Measurements from ENCODE around the gene POC1A.
"Not testable (repeated sequence)": the region's sequence is repeated elsewhere in the genome, so short reads cannot be mapped to it uniquely, and the experiment has no call there.

Gene POC1A

DNA sequence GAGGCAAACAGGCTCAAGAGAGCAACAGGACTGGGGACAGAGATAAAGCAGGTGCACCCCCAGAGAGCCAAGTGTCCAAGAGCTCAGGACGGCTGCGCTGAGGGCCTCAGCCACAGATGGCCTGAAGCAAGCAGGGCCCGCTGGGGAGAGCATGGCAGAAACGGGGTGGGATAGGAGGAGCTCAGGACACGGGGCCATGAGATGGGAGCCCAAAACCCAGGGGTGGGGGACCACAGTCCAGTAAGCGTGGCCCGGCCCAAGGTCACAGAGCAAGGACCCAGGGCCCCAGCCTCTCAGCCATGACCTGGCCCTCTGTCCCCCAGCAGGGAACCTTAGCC, 107.4 kb downstream of the POC1A start:
- DNase-seq (ENCODE audit: low read depth): no peak

DNA sequence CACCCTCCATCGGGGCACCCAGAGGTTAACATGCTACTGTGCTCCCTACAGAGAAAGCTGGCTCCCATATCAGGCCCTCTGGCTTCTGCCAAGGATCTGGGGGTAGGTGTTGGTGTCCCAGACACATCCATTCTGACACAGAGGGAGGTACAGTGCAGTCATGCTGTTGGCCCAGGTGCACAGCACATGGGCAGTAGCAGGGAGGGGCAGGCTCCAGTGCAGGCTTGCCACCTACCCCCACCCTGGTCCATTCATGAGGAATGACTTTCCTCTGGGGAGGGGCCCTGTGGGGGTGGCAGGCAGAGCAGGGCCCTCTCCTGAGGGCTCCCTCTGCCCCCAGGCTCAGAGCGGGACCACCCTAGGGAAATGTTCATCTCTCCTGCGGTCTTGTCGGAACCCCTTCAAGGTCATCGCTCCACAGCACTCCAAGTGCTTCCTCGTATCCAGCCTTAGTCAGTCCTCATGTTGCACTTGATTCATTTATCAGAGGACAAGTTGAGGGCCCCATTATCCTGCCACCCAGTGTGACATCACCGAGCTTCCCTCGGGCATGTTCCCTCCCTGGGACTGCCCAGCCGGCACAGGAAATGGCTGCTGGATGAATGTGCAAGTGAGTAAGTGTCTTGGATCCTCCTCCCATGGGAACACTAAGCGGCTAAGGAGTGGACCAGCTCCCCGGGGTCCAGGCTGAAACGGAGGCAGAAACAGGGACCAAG, 107.9 kb downstream of the POC1A start:
- DNase-seq (ENCODE audit: low read depth): peak; percentile 96

DNA sequence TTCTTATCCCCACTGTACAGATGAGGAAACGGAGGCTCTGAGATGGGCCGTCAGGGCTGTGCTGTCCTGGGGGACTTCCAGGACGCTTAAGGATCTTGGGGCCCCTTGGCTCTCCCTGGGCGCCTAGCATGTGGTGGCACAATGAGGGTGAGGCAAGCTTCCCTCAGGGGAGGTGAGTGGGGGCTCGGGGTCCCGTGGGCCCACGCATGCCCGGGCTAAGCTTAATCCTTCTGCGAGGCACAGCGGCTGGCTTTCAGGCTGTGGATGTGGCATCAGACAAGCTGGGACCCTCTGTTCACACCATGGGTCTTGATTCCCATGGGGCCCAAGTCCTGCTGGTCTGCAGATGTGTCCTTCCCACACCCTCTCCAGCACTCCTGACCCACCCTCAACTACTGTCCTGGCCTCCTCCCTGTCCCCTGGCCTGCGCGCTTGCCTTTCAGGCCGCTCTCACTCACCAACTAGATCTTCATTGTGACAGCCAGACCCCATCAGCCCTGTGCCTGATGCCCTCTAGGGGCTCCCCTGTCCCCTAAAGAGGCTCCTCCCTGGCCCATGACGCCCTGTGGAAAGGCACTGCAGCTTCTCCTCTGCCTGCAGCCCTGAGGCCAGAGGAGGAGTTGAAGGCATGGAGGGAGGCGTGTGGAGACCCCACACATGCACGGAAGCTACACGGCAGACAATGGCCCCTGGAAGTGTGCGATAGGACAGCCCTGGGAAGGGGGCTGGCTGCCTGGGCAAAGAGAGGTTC, 109.2 kb downstream of the POC1A start:
- DNase-seq (ENCODE audit: low read depth): no peak

DNA sequence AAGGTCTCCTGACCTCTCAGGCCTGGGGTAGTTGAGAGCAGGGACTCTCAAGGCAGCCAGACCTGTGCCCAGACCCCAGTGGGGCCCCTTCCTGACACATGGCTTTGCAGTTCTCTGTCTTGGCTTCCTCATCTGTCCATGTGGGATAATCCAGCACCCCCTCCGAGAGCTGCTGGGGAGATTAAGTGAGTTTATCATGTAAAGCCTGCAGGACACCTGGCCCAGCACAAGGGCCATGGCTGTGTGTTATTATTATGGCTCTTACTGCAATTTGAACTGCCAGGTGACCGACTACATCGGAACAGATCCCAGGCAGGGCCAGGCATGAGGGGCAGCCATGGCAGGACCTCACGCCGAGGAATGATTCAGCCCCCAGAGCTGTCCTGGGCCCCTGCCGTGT, 110.5 kb downstream of the POC1A start:
- DNase-seq (ENCODE audit: low read depth): no peak

DNA sequence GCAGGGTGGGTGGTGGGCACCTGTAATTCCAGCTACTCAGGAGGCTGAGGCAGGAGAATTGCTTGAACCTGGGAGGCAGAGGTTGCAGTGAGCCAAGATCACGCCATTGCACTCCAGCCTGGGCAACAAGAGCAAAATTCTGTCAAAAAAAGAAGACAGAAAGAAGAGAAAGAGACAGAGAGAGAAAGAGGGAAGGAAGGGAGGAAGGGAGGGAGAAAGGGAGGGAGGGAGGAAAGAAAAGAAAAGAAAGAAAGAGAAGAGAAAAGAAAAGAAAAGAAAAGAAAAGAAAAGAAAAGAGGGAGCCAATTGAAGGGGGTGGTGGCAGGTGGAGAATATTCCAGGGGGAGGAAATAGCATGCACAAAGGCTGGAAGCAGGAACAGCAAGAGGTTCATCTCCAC, 111.2 kb downstream of the POC1A start:
- DNase-seq (ENCODE audit: low read depth): not testable (repeated sequence)

DNA sequence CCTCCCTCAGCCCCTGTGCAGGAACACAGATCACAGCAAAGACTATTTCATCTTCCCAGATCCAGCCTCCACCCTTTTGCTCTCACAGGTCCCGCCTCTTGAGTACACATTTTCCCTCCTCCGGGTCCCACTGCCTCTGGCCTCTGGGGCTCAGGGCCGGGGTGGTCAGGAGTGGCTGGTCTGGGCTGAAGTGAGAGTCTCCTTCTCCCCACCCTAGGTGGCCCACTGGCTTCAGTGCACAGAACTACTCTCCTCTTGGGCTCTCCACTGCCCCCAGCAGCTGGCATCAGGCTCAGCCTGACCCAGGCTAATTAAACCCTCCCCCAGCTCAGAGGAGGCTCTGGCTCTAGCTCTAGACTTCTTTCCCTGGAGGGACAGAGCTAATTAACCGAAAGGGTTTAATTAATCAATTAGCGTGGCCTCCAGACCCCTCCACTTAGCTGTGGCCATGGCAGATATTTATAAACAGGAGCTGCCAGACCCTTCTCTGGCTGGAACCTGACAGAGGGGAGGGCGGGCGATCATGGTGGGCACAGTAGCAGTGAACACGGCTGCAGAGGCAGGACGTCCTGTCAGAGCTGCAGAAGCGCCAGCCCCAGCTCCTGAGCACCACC, 113.0 kb downstream of the POC1A start:
- DNase-seq (ENCODE audit: low read depth): no peak

DNA sequence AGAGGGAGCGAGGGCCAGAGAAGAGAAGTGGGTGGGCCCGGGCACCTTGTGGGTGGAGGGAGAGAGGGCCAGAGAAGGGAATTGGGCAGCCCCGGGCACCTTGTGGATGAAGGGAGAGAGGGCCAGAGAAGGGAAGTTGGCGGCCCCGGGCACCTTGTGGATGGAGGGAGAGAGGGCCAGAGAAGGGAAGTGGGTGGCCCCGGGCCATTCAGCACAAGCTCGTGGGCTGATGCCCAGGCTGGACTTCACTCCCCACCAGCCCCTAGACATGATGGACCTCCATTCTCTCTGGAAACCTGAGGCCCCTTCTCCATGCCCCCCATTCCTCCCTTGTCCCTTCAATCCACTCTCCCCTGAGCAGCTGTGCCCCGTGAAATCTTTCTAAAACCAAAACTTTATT, 113.6 kb downstream of the POC1A start:
- DNase-seq (ENCODE audit: low read depth): no peak

DNA sequence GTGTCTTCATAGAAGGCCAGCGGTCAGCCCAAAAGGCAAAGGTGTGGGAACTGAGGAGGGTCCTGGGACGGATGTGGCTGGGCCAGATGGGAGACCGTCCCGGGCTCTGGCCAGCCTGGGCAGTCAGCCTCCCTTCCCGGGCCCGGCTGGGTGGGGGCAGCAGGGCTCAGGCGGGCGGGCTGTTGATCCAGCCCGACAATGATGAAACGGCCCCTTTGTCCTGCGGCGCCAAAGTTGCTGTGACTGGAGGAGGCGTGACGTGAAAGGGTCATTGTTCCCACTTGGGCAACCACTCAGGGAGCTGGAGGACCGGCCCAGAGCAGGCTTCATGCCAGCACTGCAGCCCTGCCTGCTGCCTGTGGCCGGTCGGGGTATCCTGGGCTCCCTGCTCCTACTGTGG, 114.4 kb downstream of the POC1A start:
- DNase-seq (ENCODE audit: low read depth): no peak

DNA sequence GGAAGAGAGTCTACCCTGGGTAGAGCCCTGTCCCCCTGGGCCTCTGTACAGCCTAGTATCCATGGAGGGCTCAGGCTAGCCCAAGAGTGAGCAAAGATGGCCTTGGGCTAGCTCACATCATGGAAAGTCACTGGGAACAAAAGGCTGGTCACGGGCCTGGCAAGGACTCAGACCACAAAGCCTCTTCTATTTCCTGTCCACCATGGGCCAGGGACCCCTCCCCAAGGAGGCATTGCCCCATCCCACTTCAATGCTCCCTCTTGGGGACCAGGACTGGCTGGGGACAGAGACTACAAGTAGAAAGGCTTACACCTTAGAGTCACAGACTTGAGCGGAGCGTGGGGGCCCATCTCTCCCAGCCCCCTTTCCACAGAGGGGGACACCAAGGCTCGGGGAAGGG, 114.8 kb downstream of the POC1A start:
- DNase-seq (ENCODE audit: low read depth): no peak

DNA sequence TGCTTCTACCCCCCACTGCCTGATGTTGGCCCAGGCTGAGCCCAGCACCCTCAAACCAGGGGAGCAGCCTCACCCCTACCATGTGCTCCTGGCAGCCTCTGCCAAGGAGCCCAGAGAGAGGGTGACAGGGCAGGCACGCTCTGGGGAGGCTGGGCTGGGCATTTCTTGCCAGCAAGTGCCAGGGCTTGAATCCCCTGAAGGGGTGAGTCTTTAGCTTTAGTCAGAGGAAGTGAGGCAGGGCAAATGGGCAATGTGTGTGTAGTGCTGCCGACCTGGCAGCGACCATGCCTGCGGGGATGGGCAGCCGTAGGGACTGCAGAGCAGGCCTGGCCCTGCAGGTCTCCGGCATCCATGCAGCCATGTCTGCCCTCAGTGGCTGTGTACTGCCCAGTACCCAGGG, 116.0 kb downstream of the POC1A start:
- no peak for DNase-seq (ENCODE audit: low read depth)

DNA sequence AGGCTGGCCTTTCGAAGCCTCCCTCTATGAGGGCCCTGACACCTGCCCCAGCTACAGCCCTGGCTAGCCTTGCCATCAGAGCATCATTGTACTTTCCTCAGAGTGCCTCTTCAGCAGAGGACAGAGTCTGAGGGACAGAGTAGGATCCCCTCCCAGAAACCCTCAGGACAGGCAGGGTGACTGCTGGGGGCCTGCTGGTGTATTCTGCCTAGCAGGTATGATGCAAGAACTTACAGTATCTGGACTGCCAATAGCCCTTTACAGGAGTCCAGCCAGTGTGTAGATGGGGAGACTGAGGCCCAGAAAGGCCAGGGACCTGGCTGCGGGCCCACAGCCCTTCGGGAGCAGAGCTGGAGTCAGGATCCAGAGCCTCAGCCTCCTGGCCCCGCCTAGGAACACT, 116.9 kb downstream of the POC1A start:
- DNase-seq (ENCODE audit: low read depth): no peak

DNA sequence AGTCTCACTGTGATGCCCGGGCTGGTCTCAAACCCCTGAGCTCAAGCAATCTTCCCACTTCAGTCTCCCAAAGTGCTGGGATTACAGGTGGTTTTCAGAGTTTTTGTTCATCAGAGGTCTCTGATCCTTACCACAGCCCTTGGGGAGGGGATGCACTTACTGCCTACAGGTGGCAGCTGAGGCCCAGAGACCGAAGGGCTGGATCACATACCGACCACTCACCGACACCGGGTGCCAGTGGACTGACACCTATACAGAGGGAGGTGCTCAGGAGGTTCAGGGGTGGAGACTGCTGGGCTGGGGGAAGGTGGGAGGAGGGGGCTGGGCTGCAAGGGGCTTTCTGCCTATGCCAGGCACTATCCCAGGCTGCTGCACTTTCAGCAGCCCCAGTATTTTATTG, 117.4 kb downstream of the POC1A start:
- DNase-seq (ENCODE audit: low read depth): no peak

DNA sequence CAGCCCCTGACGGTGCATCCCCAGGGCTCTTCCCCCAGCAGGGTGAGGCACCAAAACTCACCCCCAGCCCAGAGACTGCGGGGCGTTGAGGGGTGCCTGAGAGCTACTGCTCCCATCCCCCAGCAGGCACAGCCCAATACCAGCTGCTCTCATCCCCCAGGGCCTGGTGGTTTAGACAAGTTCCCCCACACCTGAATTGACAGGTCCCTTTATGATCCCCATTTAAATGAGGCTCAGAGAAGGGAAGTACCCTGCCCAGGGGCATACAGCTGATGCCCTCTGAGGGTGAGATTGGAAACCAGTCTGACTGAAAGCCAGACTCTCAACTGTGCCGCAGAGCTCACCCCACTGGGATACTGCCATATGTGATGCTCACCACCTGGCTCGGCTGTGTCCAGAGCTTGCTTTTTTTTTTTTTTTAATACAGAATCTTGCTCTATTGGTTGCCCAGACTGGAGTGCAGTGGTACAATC, 118.0 kb downstream of the POC1A start:
- no peak for DNase-seq (ENCODE audit: low read depth)

DNA sequence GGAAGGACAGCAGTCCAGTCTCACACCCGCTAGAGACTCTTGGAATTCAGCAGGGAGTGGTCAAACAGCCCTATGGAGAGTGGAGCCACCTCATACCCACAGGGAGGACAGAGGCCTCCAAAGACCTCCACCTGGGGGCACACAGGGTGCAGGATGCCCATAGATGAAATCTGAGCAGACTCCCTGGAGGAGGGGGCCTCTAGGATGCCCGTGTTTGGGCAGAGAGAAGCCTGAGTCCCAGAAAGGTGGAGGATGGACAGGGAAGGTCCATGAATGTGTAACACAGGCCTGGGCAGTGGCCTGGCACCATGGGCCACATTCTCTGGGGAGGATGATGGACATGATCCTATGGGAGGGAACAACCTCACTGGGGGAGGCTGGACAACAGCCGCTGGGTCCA, 119.6 kb downstream of the POC1A start:
- DNase-seq (ENCODE audit: low read depth): no peak

DNA sequence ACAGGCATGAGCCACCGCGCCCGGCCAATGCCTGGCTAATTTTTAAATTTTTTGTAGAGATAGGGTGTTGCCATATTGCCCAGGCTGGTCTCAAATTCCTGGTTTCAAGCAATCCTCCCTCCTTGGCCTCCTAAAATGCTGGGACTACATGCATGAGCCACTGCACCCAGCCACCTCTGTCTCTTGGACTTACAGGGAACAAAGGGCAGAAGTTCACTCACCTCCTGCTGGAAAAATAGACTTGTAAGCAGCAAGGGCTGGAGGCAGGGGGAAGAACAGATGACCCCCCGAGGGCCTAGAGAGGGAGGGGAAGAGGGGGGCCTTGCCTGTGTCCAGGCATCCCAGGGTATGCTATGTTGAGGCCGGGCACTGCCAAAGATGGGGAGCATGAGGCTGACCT, 120.0 kb downstream of the POC1A start:
- no peak for DNase-seq (ENCODE audit: low read depth)

DNA sequence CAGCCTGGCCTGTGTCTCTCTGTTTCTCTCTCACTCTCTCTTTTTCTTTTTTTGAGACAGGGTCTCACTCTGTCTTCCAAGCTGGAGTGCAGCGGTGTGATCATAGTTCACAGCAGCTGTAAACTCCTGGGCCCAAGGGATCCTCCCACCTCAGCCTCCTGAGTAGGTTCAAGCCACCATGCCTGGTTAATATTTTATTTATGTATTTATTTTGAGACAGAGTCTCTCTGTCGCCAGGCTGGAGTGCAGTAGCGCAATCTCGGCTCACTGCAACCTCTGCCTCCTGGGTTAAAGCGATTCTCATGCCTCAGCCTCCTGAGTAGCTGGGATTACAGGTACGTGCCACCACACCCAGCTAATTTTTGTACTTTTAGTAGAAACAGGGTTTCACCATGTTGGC, 120.5 kb downstream of the POC1A start:
- DNase-seq (ENCODE audit: low read depth): not testable (repeated sequence)

DNA sequence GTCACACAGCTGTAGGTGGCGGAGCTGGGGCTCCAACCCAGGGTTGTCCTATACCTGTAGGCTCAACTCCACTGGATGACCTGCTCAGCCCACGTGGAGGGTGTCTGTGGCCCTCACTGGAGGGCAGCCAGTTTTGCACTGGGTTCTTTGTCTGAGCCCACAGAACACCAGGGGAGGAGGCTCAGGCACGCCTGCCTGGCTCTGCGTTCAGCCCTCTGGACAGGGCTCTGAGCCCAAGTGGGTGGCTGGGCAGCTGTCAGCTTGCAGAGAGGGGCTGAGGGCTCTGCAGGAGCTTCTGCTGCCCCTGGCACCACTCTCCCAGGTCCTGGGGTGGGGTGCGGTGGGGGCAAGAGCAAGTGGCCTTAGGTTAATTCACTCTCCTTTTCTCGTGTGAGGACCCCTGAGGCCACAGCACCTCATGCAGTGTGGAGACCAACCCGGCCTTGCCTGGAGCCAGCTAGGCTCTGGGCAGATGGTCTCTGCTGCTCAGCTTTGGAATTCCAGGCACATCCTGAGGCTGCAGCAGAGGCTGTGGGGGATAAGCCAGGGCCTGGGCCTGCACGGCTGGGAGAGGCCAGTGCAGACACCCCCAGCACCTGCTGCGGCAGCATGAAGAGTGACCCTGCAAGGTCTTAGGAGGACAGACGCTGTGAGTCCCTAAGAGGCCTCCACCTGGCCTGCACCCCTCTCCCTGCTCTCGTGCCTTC, 121.4 kb downstream of the POC1A start:
- no peak for DNase-seq (ENCODE audit: low read depth)

DNA sequence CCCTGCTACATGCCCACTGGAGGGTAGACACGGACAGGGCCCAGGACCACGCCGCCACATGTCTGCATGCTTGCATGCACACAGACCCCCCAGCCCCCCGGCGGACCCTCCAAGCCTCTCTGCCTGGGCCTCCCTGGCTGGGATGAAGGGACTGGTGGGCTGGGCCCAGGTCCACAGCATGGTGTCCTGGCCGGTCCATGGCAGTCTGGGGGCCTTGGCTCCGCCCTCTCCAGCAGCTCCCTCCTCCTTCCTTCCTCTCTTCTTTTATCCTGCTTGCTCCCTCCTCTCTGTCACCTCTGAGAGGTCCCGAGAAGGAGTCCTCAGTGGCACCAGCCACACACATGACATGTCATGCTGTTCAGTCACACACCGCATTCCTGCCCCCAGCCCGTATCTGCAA, 122.3 kb downstream of the POC1A start:
- no peak for DNase-seq (ENCODE audit: low read depth)

DNA sequence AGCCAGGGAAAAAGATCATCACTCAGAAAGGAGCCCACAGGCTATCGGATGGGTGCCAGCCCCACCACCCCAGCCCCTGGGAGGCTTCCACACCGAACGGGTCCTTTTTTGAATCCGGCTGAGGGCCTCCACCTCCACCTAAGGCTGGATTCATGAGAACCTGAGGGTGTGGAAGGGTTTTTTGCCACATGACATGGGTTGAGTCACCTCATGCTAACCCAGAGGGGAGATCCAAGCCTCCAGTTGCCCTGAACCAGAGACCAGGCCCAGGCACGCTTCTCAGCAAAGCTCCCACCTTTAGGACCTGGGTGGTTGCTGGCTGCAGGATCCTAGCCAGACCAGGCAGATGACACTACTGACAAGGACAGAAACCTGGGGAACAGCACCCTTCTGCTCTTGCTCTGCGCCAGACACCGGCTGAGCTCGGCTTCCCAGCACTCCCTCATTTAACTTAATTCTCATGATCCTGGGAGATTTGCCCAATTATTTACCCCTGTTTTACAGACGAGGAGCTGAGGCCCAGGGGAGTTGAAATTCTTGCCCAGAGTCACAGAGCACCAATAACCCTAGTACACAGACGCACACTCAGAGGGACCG, 123.4 kb downstream of the POC1A start:
- DNase-seq (ENCODE audit: low read depth): no peak

DNA sequence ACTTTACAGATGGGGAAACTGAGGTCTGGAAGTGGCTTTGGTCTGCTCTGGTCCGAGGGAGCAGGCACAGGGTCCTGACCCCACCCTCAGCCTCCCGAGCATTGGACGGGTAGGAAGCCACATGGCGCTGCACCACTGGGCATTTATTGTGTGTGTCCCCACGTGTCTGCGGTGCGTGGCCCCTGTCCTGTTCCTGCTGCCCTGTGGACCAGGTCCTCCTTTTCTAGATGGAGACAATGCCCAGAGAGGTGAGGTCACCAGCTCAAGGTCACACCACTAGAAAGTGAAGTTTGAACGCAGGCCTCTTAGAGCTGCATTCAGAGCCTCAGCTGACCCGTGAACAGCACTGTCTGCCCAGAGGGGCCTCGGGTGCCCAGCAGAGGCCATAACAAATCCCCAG, 124.7 kb downstream of the POC1A start:
- DNase-seq (ENCODE audit: low read depth): no peak

DNA sequence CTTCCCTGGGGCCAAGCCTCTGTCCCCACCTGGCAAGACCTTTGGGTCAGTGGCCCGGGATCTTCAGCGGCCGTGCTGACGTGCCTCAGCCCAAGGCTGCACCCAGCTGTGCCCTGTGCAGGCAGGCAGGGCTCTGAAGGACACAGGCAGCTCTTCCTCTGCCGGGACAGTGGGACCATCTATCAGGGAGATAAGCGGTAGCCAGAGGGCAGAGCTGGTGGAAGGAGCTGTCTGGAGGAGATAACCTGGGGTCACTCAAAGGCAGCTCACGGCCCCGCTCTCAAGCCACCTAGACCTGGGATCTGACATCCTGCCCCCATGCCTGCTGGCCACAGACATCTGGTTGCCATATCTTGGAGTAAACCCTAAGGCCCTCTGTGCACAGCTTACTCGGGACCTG, 125.2 kb downstream of the POC1A start:
- DNase-seq (ENCODE audit: low read depth): no peak

DNA sequence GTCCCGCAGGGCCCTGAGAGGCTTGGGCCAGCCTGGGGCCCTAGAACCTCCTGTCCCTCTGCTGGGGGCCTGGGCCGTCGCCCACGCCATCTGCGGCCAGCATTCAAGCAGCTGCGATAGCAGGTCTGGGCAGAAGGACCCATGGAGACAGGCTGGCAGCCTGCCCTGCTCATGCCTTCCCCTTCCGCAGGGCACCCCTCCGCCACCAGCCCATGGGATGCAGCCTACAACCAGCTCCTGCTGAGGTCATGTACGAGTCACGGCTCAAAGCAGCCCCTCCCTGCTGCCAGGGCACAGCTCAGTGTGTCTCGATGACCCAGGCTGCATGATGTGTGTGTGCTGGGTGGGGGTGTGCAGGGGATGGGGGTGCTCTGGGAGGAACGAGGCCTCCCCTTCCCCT, 125.7 kb downstream of the POC1A start:
- no peak for DNase-seq (ENCODE audit: low read depth)

All from GM04504 (cell line).